Sigmoid colon (tissue), 7 donors: ENCODE measurements around the gene MOB2. TPM values are rescaled to one million over a fixed set of nuclear protein-coding genes. Genes with fewer than 3 reads are reported as not detected.
A peak's percentile ranks its signal among the peaks of the same experiment; 100 is the strongest.

Experiments
- DNase-seq: peaks from one replicate; pipeline ENCODE4 v3.0.0-alpha.2; 2019
- H3K27ac ChIP-seq, 4 donors: fragments of 200-600 bp; sonication (generic); one replicate each; pipeline ENCODE4 v1.5.1; 2016 to 2019; ENCODE audit warnings: mild to moderate bottlenecking in 1 of 4
- H3K27me3 ChIP-seq, 3 donors: fragments of 200-600 bp; sonication (generic); one replicate each; pipeline ENCODE4 v1.5.1; 2019; ENCODE audit warnings: mild to moderate bottlenecking in 1 of 3
- H3K36me3 ChIP-seq, 4 donors: fragments of 200-600 bp; sonication (generic); one replicate each; pipeline ENCODE4 v1.5.1; 2016 to 2019
- H3K4me1 ChIP-seq, 4 donors: fragments of 200-600 bp; sonication (generic); one replicate each; pipeline ENCODE4 v1.5.1; 2017 to 2019
- H3K4me3 ChIP-seq, 4 donors: fragments of 200-600 bp; sonication (generic); one replicate each; pipeline ENCODE4 v1.5.1; 2017 to 2019; ENCODE audit warnings: mild to moderate bottlenecking in 2 of 4, moderate library complexity in 1 of 4
- H3K9me3 ChIP-seq, 4 donors: fragments of 200-600 bp in 3 of 4; sonication (generic) in 3 of 4; one replicate each; pipeline versions ENCODE4 v1.5.1 to v1.6.1; 2013 to 2019
- EP300 ChIP-seq, 4 donors: sonication (generic); formaldehyde crosslinking; IDR thresholded peaks; one replicate each; pipeline ENCODE4 v1.6.1; 2017; ENCODE audit warnings: antibody characterized with exemption in 4 of 4
- POLR2A ChIP-seq, 2 donors: fragments of 450-650 bp; IDR thresholded peaks; one replicate each; pipeline ENCODE4 v1.6.1; 2016; ENCODE audit warnings: antibody characterized with exemption in 2 of 2, mild to moderate bottlenecking in 2 of 2, moderate library complexity in 2 of 2
- POLR2AphosphoS5 ChIP-seq, 4 donors: sonication (generic); formaldehyde crosslinking; IDR thresholded peaks; one replicate each; pipeline ENCODE4 v1.6.1; 2017; ENCODE audit warnings: antibody characterized with exemption in 4 of 4
- WGBS, 2 donors: extraction: QIAGEN DNeasy Blood & Tissue Kit; methylation state at CpG; one replicate each; pipeline ENCODE4 v1.1.7; 2013; 5-methylcytosine and 5-hydroxymethylcytosine counted together
- intact Hi-C: fragments of 100-400 bp; cut with DNase I; formaldehyde crosslinking; loops from one replicate; pipeline ENCODE4 v1.15.1; 2023
- polyA plus RNA-seq, 3 donors: library from polyadenylated mRNA; stranded (reverse); fragments of 200-250 nt; gene quantifications; one replicate each; pipeline ENCODE4 v1.2.3, GENCODE V29; 2013
- total RNA-seq, 4 donors: library from RNA; depleted of rRNA; stranded (reverse); fragments of >200 nt; gene quantifications; one replicate each; pipeline ENCODE4 v1.1.0, GENCODE V29; 2016
- TF ChIP-seq, protein P1 (sequence below), 4 experiments: fragments of 450-650 bp in 3 of 4; fragments of 200-600 bp in 1 of 4; IDR thresholded peaks; one replicate each; pipeline ENCODE4 v1.5.1; 2016 to 2019; ENCODE audit warnings: antibody characterized with exemption in 4 of 4, mild to moderate bottlenecking in 3 of 4, moderate library complexity in 2 of 4
- donor health status: healthy with polysubstance abuse.
- donor health status: Bipolar disorder and iron deficiency.
- donor health status: healthy.

The MOB2 gene
- total and polyA plus RNA-seq, 7 donors, result 46.2 to 88.9 (median 68.6) TPM

- Histone ChIP-seq H3K27ac (peak overlapping the region; percentile 92 to 96 (median 94)), H3K4me3 (peak overlapping the region; percentile 39 to 57 (median 54)), H3K36me3 (peaks cover 0 to 2% (median under 1%) of the 10 kb centered on the region in 4 donors), H3K4me1 (peaks cover 0 to 95% (median 80%) of the 10 kb centered on the region in 4 donors), H3K27me3 (no peaks in the 10 kb centered on the region), H3K9me3 (no peaks in the 10 kb centered on the region)
- peak; percentile 63 for DNase-seq
- WGBS, 2 donors, result 39 to 63% methylated on average over 17 of the region's 17 CpGs
- TF ChIP-seq, protein P1, sequence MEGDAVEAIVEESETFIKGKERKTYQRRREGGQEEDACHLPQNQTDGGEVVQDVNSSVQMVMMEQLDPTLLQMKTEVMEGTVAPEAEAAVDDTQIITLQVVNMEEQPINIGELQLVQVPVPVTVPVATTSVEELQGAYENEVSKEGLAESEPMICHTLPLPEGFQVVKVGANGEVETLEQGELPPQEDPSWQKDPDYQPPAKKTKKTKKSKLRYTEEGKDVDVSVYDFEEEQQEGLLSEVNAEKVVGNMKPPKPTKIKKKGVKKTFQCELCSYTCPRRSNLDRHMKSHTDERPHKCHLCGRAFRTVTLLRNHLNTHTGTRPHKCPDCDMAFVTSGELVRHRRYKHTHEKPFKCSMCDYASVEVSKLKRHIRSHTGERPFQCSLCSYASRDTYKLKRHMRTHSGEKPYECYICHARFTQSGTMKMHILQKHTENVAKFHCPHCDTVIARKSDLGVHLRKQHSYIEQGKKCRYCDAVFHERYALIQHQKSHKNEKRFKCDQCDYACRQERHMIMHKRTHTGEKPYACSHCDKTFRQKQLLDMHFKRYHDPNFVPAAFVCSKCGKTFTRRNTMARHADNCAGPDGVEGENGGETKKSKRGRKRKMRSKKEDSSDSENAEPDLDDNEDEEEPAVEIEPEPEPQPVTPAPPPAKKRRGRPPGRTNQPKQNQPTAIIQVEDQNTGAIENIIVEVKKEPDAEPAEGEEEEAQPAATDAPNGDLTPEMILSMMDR (IDR thresholded peaks at IDR 0.05), result no peak
- TF ChIP-seq POLR2AphosphoS5 (IDR thresholded peaks at IDR 0.05), result no peak
- TF ChIP-seq EP300 (IDR thresholded peaks at IDR 0.05), result no peak
- no peak for TF ChIP-seq POLR2A (IDR thresholded peaks at IDR 0.05)
- intact Hi-C loops, result no loop called here
Observed at GRCh38 chr11:1485504-1485885, 1.1 kb downstream of the MOB2 start.

DNA sequence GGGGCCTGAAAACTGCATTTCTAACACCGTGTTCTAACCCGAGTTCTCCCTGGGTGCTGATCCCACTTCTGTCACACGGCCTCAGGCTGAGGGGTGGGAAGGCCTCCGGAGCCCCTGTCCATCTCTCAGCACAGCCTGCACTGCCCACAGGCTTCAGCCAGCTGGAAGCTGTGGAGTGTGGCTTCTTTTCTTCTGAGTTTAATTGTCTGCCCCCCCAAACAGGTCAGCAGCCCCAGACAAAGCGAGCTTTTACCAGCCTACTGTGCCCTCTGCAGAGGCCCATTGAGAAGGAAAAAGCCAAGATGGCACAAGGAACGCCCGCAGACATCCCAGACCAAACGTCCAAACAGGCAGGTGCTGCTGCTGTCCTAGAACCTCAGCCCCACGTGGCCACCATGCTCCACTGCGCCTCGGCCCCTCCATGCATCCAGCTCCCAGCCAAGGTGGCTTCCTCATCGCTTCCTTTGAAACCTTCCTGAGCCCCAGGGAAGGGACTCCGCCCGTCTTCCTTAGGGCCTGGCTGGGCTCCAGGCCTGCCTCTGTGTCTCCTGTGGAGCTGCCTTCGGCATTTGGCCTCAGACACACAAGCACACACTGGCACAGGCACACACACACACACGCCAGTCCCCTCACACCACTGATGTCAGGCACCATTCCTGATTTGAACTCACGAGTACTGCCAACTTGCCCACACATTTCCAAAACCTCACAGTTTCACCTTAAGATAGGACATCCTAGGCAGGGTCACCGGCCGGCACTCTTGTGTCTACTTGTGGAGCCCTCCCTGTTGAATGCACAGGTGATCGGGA, 1.7 kb downstream of the MOB2 start:
- Histone ChIP-seq H3K4me3 (peak overlapping the region; percentile 39 to 57 (median 54)), H3K36me3 (peaks cover 6 to 8% (median 7%) of the 10 kb centered on the region in 4 donors), H3K9me3 (no peaks in the 10 kb centered on the region), H3K27me3 (no peaks in the 10 kb centered on the region), H3K27ac (peak overlapping the region; percentile 92 to 96 (median 94)), H3K4me1 (peaks cover 0 to 100% (median 86%) of the 10 kb centered on the region in 4 donors)
- TF ChIP-seq EP300 (IDR thresholded peaks at IDR 0.05) (no peak), POLR2AphosphoS5 (IDR thresholded peaks at IDR 0.05) (peak in 3 of 4 donors; percentile 10 to 36 (median 24))
- TF ChIP-seq, protein P1 (IDR thresholded peaks at IDR 0.05), result peak in 1 of 4 experiments; percentile 4
- 59 to 79% methylated on average over 20 of the region's 20 CpGs for WGBS, 2 donors
- peak; percentile 78 for DNase-seq
- intact Hi-C loops, result no loop called here

DNA sequence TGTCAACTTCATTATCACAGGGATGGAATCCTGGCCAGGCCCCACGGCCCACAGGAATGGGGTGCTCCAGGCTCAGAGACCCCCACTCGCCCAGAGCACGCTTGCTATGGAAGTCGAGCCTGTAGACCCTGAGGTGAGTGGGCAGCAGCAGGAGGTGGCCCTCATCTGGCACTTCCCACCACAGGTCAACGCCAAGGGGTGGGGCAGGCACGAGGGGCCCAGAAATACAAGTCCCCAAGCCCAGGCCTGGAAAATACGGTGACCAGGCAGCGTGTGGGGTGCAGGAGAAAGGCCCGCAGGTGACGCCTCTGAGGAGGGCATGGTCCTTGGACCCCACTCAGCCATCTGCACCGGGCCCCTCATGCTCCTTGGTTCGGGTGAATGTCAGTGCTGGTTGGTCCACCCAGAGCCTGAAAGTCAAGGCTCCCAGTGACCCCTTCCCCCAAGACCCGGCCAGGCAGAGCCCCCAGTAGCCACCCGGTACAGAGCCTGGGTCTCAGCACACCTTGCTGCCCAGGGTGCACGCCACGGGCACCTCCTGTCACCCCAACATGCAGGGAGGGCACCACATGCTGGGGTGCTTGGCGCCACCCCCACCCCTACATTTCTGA, 2.4 kb downstream of the MOB2 start:
- peaks cover 0 to 100% (median 88%) of the 10 kb centered on the region in 4 donors for H3K4me1 ChIP-seq
- WGBS, 2 donors, result 94 to 95% methylated on average over 17 of the region's 17 CpGs
- peak overlapping the region; percentile 92 to 96 (median 94) for H3K27ac ChIP-seq
- H3K27me3 ChIP-seq, result no peaks in the 10 kb centered on the region
- TF ChIP-seq POLR2A (IDR thresholded peaks at IDR 0.05), result no peak
- no peak for TF ChIP-seq EP300 (IDR thresholded peaks at IDR 0.05)
- TF ChIP-seq, protein P1 (IDR thresholded peaks at IDR 0.05), result no peak
- no peak for TF ChIP-seq POLR2AphosphoS5 (IDR thresholded peaks at IDR 0.05)
- H3K36me3 ChIP-seq, result peaks cover 6 to 15% (median 12%) of the 10 kb centered on the region in 4 donors
- intact Hi-C loops, result no loop called here
- DNase-seq, result peak; percentile 65
- no peaks in the 10 kb centered on the region for H3K9me3 ChIP-seq
- peak overlapping the region in 3 of 4 donors; percentile 52 to 57 (median 56) for H3K4me3 ChIP-seq

DNA sequence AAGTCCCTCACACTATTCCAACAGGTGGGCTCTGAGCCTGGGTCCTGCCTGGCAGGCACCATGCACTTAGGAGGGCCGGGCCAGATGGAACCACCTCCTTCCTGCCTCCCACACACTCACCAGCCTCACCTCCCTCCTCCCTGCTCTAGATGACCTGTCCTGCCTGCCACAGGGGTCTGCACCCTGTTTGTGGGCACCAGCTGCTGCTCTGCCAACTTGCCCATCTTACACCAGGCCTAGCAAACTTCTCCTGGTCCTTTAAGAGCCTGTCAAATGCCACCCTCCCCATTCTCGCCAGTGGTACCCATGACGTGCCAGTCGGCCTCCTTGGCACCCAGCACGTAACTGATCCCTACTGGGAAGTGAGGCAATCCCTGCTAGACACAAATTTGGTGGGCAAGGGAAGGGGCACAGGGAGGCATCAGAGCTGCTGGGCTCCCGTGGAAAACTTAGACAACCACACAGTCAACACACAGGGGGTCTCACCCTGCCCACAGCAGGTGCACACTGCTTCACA, 3.1 kb downstream of the MOB2 start:
- no peaks in the 10 kb centered on the region for H3K9me3 ChIP-seq
- 68 to 70% methylated on average over 6 of the region's 6 CpGs for WGBS, 2 donors
- intact Hi-C loops, result loop anchor here (2.0 kb wide), 1 partner anchor 23 kb away; no protein-coding TSS in a partner anchor
- H3K27me3 ChIP-seq, result no peaks in the 10 kb centered on the region
- peak overlapping the region in 3 of 4 donors; percentile 52 to 57 (median 56) for H3K4me3 ChIP-seq
- TF ChIP-seq EP300 (IDR thresholded peaks at IDR 0.05) (no peak), POLR2A (IDR thresholded peaks at IDR 0.05) (no peak), POLR2AphosphoS5 (IDR thresholded peaks at IDR 0.05) (no peak)
- TF ChIP-seq, protein P1 (IDR thresholded peaks at IDR 0.05), result no peak
- peaks cover 6 to 22% (median 15%) of the 10 kb centered on the region in 4 donors for H3K36me3 ChIP-seq
- peak; percentile 87 for DNase-seq
- peaks cover 0 to 100% (median 88%) of the 10 kb centered on the region in 4 donors for H3K4me1 ChIP-seq
- H3K27ac ChIP-seq, result peak overlapping the region; percentile 92 to 96 (median 94)
